Neuronal stem cell (in vitro differentiated cells): ENCODE data around the gene COL5A1.

Experiments
- DNase-seq: peaks from one replicate; pipeline ENCODE4 v3.0.0-alpha.2; 2013; ENCODE audit warnings: low spot score
- H2AFZ ChIP-seq: one replicate; pipeline ENCODE4 v1.6.1; 2013; ENCODE audit warnings: mild to moderate bottlenecking, low read length, inconsistent platforms
- H2AK5ac ChIP-seq: 2 replicates; pipeline ENCODE4 v1.6.1; 2013; ENCODE audit warnings: low read depth, mild to moderate bottlenecking, inconsistent platforms, low read length, moderate library complexity, mixed read lengths
- H2BK120ac ChIP-seq: 2 replicates; pipeline ENCODE4 v1.6.1; 2013; ENCODE audit warnings: low read depth, mild to moderate bottlenecking, inconsistent platforms, low read length, moderate library complexity, mixed read lengths
- H2BK12ac ChIP-seq: one replicate; pipeline ENCODE4 v1.6.1; 2013; ENCODE audit warnings: low read length, inconsistent platforms
- H2BK15ac ChIP-seq: 2 replicates; pipeline ENCODE4 v1.6.1; 2013; ENCODE audit warnings: mild to moderate bottlenecking, low read length, inconsistent platforms, mixed read lengths
- H2BK5ac ChIP-seq: one replicate; pipeline ENCODE4 v1.6.1; 2013; ENCODE audit warnings: inconsistent platforms, mild to moderate bottlenecking, low read length, moderate library complexity
- H3K14ac ChIP-seq: one replicate; pipeline ENCODE4 v1.6.1; 2013; ENCODE audit warnings: low read length, inconsistent platforms
- H3K18ac ChIP-seq: 2 replicates; pipeline ENCODE4 v1.6.1; 2013; ENCODE audit warnings: low read length, inconsistent platforms
- H3K23ac ChIP-seq: 2 replicates; pipeline ENCODE4 v1.6.1; 2013; ENCODE audit warnings: low read depth, mild to moderate bottlenecking, mixed read lengths, low read length, inconsistent platforms; ENCODE audit not compliant: poor library complexity
- H3K27ac ChIP-seq: replicated peaks from 3 replicates; pipeline ENCODE4 v1.5.1; 2013; ENCODE audit warnings: low read length, inconsistent platforms
- H3K27me3 ChIP-seq, 3 experiments: 2 replicates each; pipeline ENCODE4 v1.6.1; 2013; ENCODE audit warnings: low read length in 3 of 3, mild to moderate bottlenecking in 2 of 3, inconsistent platforms in 1 of 3, low read depth in 1 of 3, mixed read lengths in 1 of 3, moderate library complexity in 1 of 3; ENCODE audit not compliant: control insufficient read depth in 3 of 3, insufficient read depth in 3 of 3
- H3K36me3 ChIP-seq, 2 donors: replicated peaks in 1 of 2; 2 replicates each; pipeline ENCODE4 v1.6.1; 2013; ENCODE audit warnings: low read length in 2 of 2; ENCODE audit not compliant: control insufficient read depth in 2 of 2, insufficient read depth in 2 of 2
- H3K4ac ChIP-seq: 2 replicates; pipeline ENCODE4 v1.6.1; 2013; ENCODE audit warnings: inconsistent platforms, mild to moderate bottlenecking, low read length, moderate library complexity
- H3K4me1 ChIP-seq, 2 donors: 1 replicate in 1 of 2; 2 replicates in 1 of 2; pipeline ENCODE4 v1.6.1; 2013; ENCODE audit warnings: low read length in 2 of 2, low read depth in 1 of 2; ENCODE audit not compliant: control insufficient read depth in 2 of 2, insufficient read depth in 1 of 2
- H3K4me2 ChIP-seq: one replicate; pipeline ENCODE4 v1.6.1; 2013; ENCODE audit warnings: mild to moderate bottlenecking, low read length, inconsistent platforms; ENCODE audit not compliant: insufficient read depth, poor library complexity, severe bottlenecking
- H3K4me3 ChIP-seq, 2 donors: 2 replicates each; pipeline ENCODE4 v1.5.1; 2013; ENCODE audit warnings: low read length in 2 of 2, mild to moderate bottlenecking in 2 of 2, inconsistent platforms in 1 of 2, moderate library complexity in 1 of 2
- H3K79me1 ChIP-seq: one replicate; pipeline ENCODE4 v1.6.1; 2013; ENCODE audit warnings: low read depth, mild to moderate bottlenecking, inconsistent platforms, low read length, moderate library complexity
- H3K9ac ChIP-seq: one replicate; pipeline ENCODE4 v1.6.1; 2013; ENCODE audit warnings: mild to moderate bottlenecking, low read depth, low read length, inconsistent platforms; ENCODE audit not compliant: poor library complexity
- H3K9me3 ChIP-seq, 2 donors: replicated peaks in 1 of 2; 2 replicates each; pipeline versions ENCODE3 to v1.6.1; 2013; ENCODE audit warnings: low read length in 2 of 2, mild to moderate bottlenecking in 2 of 2, inconsistent platforms in 1 of 2, low read depth in 1 of 2, mixed read lengths in 1 of 2, moderate library complexity in 1 of 2; ENCODE audit not compliant: control insufficient read depth in 2 of 2, insufficient read depth in 1 of 2
- H4K8ac ChIP-seq: one replicate; pipeline ENCODE4 v1.6.1; 2013; ENCODE audit warnings: low read depth, mild to moderate bottlenecking, inconsistent platforms, low read length, moderate library complexity
- H4K91ac ChIP-seq: one replicate; pipeline ENCODE4 v1.6.1; 2013; ENCODE audit warnings: low read length, low read depth, mild to moderate bottlenecking, inconsistent platforms; ENCODE audit not compliant: poor library complexity
- WGBS, 2 donors: extraction: QIAGEN DNeasy Blood & Tissue Kit; methylation state at CpG; one replicate each; pipeline ENCODE4 v1.1.7; 2013; ENCODE audit warnings: missing lambda C conversion rate in 2 of 2, mixed read lengths in 1 of 2; ENCODE audit not compliant: insufficient read length in 2 of 2, insufficient replicate concordance in 1 of 2; ENCODE audit errors: extremely low coverage in 2 of 2; 5-methylcytosine and 5-hydroxymethylcytosine counted together

The COL5A1 gene

DNA sequence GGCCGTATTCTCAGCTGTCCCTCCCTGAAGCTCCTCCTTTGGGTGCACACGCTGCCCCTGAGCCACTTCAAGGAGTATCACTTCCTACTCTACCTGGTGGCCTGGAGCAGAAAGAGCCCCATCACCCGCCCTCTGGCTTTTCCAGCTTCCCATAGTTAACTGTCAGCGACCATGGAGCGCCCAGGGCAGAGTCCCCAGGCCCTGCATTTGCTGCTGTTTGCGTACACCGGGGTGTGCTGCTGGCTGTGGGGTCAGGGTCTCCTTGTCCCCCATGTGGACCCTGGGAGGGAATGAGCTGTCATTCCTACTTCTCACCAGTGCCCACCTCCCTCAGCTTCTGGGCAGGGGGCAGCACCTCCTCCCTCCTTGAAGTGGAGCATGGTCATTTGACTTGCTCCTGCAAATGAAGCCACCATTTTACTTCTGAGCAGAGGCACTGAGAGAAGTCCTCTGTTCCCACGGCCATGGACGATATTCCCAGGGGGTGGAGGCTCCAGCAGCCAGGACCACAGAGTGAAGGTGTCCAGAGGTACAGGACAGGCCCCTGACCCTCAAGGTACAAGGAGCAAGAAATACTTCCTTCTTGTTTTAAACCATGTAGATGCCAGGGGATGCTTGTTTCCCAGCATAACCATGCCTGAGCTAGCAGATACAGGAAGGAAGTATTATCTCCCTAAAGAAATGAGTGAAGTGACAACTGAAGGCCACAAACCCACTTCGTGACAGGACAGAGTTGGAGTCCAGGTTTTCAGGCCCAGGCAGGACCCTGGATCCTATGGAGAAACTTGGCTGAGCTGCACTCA, 40.6 kb upstream of the COL5A1 start:
- no peak overlapping the region for H2BK12ac ChIP-seq
- no peaks in the 10 kb centered on the region for H3K36me3 ChIP-seq
- H3K14ac ChIP-seq, result no peak overlapping the region
- H2AFZ ChIP-seq, result no peak overlapping the region
- no peaks in the 10 kb centered on the region for H3K4me1 ChIP-seq
- no peak overlapping the region for H3K18ac ChIP-seq
- no peak overlapping the region for H2BK120ac ChIP-seq
- WGBS, 2 donors, result no CpG with 5 or more reads among the region's 10 CpGs
- no peak overlapping the region for H2BK5ac ChIP-seq
- no peak overlapping the region for H3K4me3 ChIP-seq
- H3K27me3 ChIP-seq, result no peaks in the 10 kb centered on the region
- no peaks in the 10 kb centered on the region for H3K79me1 ChIP-seq
- DNase-seq, result no peak
- H4K91ac ChIP-seq, result no peak overlapping the region
- H4K8ac ChIP-seq, result no peak overlapping the region
- H2BK15ac ChIP-seq, result peak overlapping the region; percentile 38
- no peak overlapping the region for H3K9ac ChIP-seq
- no peaks in the 10 kb centered on the region for H3K9me3 ChIP-seq
- no peak overlapping the region for H3K4ac ChIP-seq
- H3K27ac ChIP-seq, result no peak overlapping the region
- H2AK5ac ChIP-seq, result no peak overlapping the region
- H3K23ac ChIP-seq, result no peak overlapping the region
- no peak overlapping the region for H3K4me2 ChIP-seq

DNA sequence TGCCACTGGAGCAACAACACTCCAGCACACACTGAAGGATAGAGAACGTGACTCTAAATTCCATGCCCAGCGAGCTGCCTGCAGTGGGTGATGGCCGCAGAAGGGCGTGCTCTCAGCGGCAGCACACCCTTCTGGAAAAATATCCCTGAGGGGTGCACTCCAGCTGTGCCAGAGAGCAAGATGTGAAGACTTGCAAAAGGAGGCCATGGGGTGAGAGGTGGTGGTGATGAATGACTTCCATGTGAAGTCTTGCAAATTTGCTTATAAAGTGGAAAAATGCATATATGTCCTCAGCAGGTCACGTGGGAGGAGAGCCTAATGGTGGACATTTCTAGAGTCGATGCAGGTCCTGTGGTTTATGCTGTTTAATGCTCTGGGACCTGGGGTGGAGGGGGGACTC, 39.8 kb upstream of the COL5A1 start:
- WGBS, 2 donors, result no CpG with 5 or more reads among the region's 7 CpGs
- Histone ChIP-seq H4K91ac (no peak overlapping the region), H3K4me1 (no peaks in the 10 kb centered on the region), H2BK12ac (no peak overlapping the region), H3K14ac (no peak overlapping the region), H3K18ac (no peak overlapping the region), H3K79me1 (no peaks in the 10 kb centered on the region), H3K4me2 (no peak overlapping the region), H2BK120ac (no peak overlapping the region), H2AFZ (no peak overlapping the region), H3K27me3 (no peaks in the 10 kb centered on the region), H3K23ac (no peak overlapping the region), H3K27ac (no peak overlapping the region), H2BK5ac (no peak overlapping the region), H3K4ac (no peak overlapping the region), H2BK15ac (no peak overlapping the region), H3K36me3 (no peaks in the 10 kb centered on the region), H3K4me3 (no peak overlapping the region), H4K8ac (no peak overlapping the region), H3K9me3 (no peaks in the 10 kb centered on the region), H3K9ac (no peak overlapping the region), H2AK5ac (no peak overlapping the region)
- DNase-seq, result no peak

DNA sequence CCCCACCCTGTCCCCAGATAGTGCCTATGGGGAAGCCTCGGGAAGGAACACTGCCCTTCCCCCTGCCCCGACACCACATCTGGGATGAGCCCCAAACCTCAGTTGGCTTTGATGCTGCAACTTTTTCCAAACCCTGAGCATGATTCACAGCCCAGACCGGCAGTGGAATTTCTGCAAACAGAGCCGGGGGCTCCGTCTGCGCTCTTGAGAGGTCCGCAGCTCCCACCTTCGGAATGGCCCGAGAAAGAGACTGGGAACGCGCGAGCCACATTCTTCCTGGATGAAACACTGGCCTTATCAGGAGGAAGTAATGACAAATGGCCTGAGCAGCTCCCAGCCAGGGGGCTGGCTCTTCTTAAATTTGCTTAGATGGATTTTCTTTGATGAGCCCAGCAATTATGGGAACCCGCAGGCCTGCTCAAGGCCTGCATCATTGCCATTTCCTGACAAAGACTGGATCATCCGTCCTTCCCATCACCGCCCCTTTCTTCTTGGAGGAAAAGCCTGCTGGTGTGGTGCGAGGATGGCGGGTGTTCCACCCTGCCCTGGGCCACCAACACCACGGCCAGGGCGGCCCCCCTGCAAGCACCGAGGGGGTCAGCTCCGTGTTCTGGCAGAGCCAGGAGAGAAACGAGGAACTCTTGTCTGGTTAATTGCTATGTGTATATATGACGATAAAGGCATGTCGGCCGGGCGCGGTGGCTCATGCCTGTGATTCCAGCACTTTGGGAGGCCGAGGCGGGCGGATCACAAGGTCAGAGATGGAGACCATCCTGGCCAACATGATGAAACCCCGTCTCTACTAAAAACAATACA, 38.8 kb upstream of the COL5A1 start:
- no peak for DNase-seq
- Histone ChIP-seq H2AFZ (no peak overlapping the region), H2BK5ac (no peak overlapping the region), H2BK15ac (no peak overlapping the region), H4K91ac (no peak overlapping the region), H3K27ac (no peak overlapping the region), H2BK120ac (no peak overlapping the region), H4K8ac (no peak overlapping the region), H3K4me3 (no peak overlapping the region), H3K4me1 (no peaks in the 10 kb centered on the region), H3K27me3 (no peaks in the 10 kb centered on the region), H2AK5ac (no peak overlapping the region), H3K36me3 (no peaks in the 10 kb centered on the region), H3K79me1 (no peaks in the 10 kb centered on the region), H2BK12ac (no peak overlapping the region), H3K18ac (peak overlapping the region; percentile 74), H3K14ac (no peak overlapping the region), H3K4me2 (no peak overlapping the region), H3K9me3 (no peaks in the 10 kb centered on the region), H3K9ac (no peak overlapping the region), H3K23ac (no peak overlapping the region), H3K4ac (no peak overlapping the region)
- WGBS, 2 donors, result no CpG with 5 or more reads among the region's 31 CpGs

DNA sequence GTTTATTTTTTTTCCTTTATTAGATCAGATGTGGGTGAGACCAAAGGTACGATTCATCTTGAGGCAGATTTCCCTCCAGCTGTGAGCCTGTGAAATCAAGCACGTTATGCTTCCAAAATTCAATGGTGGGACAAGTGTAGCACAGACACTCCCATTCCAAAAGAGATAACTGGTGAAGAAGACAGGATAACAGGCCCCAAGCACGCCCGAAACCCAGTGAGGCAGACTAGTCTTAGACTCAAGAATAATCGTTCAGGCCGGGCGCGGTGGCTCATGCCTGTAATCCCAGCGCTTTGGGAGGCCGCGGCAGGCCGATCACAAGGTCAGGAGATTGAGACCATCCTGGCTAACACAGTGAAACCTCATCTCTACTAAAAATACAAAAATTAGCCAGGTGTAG, 36.8 kb upstream of the COL5A1 start:
- H3K27me3 ChIP-seq, result no peaks in the 10 kb centered on the region
- H2BK12ac ChIP-seq, result no peak overlapping the region
- H2AFZ ChIP-seq, result no peak overlapping the region
- H3K4me1 ChIP-seq, result no peaks in the 10 kb centered on the region
- no peak overlapping the region for H3K4me3 ChIP-seq
- H3K9me3 ChIP-seq, result no peaks in the 10 kb centered on the region
- H4K8ac ChIP-seq, result no peak overlapping the region
- no peak overlapping the region for H3K27ac ChIP-seq
- DNase-seq, result no peak
- H3K4ac ChIP-seq, result no peak overlapping the region
- H3K9ac ChIP-seq, result no peak overlapping the region
- H3K23ac ChIP-seq, result no peak overlapping the region
- no peak overlapping the region for H2BK5ac ChIP-seq
- no peak overlapping the region for H2BK120ac ChIP-seq
- no peak overlapping the region for H2BK15ac ChIP-seq
- H3K14ac ChIP-seq, result no peak overlapping the region
- no peak overlapping the region for H3K4me2 ChIP-seq
- no peaks in the 10 kb centered on the region for H3K79me1 ChIP-seq
- no peak overlapping the region for H2AK5ac ChIP-seq
- no peak overlapping the region for H4K91ac ChIP-seq
- H3K36me3 ChIP-seq, result no peaks in the 10 kb centered on the region
- no peak overlapping the region for H3K18ac ChIP-seq
- no CpG with 5 or more reads among the region's 12 CpGs for WGBS, 2 donors
